Ammon's horn (tissue), 1 donor: Measurements from ENCODE around the gene KIF12.

Experiments
- DNase-seq: peaks from one replicate; pipeline ENCODE4 v3.0.0-alpha.2; 2016; ENCODE audit warnings: low spot score

Gene KIF12

GRCh38 chr9:114123031-114123977 lies 24.2 kb upstream of the KIF12 start:
- DNase-seq = no peak

GRCh38 chr9:114122136-114123027 lies 23.3 kb upstream of the KIF12 start:
- DNase-seq = no peak

- DNase-seq = no peak
Observed at GRCh38 chr9:114121227-114122135, 22.4 kb upstream of the KIF12 start.

GRCh38 chr9:114120192-114121014 lies 21.3 kb upstream of the KIF12 start:
- DNase-seq = no peak

GRCh38 chr9:114119242-114120191 lies 20.4 kb upstream of the KIF12 start:
- no peak for DNase-seq

- DNase-seq = peak; percentile 62
Observed at GRCh38 chr9:114117996-114118830, 19.1 kb upstream of the KIF12 start.

GRCh38 chr9:114117614-114117995 lies 18.5 kb upstream of the KIF12 start:
- DNase-seq = no peak

- DNase-seq = peak; percentile 37
Observed at GRCh38 chr9:114116126-114116747, 17.1 kb upstream of the KIF12 start.

- DNase-seq = no peak
Observed at GRCh38 chr9:114115654-114116125, 16.6 kb upstream of the KIF12 start.

GRCh38 chr9:114114364-114114763 lies 15.3 kb upstream of the KIF12 start:
- no peak for DNase-seq

GRCh38 chr9:114112778-114113584 lies 13.9 kb upstream of the KIF12 start:
- no peak for DNase-seq

- DNase-seq = no peak
Observed at GRCh38 chr9:114112325-114112724, 13.2 kb upstream of the KIF12 start.

GRCh38 chr9:114110180-114110579 lies 11.1 kb upstream of the KIF12 start:
- DNase-seq = no peak

- no peak for DNase-seq
Observed at GRCh38 chr9:114109124-114109523, 10.0 kb upstream of the KIF12 start.

- DNase-seq = peak; percentile 89
Observed at GRCh38 chr9:114108016-114108833, 9.1 kb upstream of the KIF12 start.

- DNase-seq = no peak
Observed at GRCh38 chr9:114107286-114108001, 8.4 kb upstream of the KIF12 start.
